Activated T-cell treated with anti-CD3 and anti-CD28 coated beads, Interleukin-2, amount 50 U/mL, for 4 hours (primary cell): ENCODE measurements around the gene IFT74. TPM values are rescaled to one million over a fixed set of nuclear protein-coding genes. Genes with fewer than 3 reads are reported as not detected.

ENCODE experiments used
- ATAC-seq, 2 donors: fragments of 200-7000 bp; cut with Tn5 transposase; one replicate each; pipeline ENCODE4 v1.10.0; 2021
- DNase-seq: peaks from one replicate; pipeline ENCODE4 v3.0.0-alpha.2; 2020
- H3K27me3 Mint-ChIP-seq: one replicate; pipeline ENCODE4 v1.8.0; 2021; ENCODE audit warnings: low read depth, mixed read lengths
- H3K36me3 Mint-ChIP-seq: one replicate; pipeline ENCODE4 v1.8.0; 2022; ENCODE audit warnings: mixed read lengths; ENCODE audit not compliant: insufficient read depth
- H3K4me1 Mint-ChIP-seq: one replicate; pipeline ENCODE4 v1.8.0; 2021; ENCODE audit warnings: low read depth, mixed read lengths
- H3K4me3 Mint-ChIP-seq: one replicate; pipeline ENCODE4 v1.8.0; 2021; ENCODE audit warnings: mild to moderate bottlenecking, moderate library complexity, mixed read lengths
- H3K9me3 Mint-ChIP-seq: one replicate; pipeline ENCODE4 v1.8.0; 2021; ENCODE audit warnings: mixed read lengths
- total RNA-seq, 3 donors: library from RNA; stranded (reverse); gene quantifications; one replicate each; pipeline ENCODE4 v1.2.1, GENCODE V29; 2021

IFT74 gene
- total RNA-seq, 3 donors from 2014 or later, result 6.4 to 8.8 (median 7.0) TPM

- H3K9me3 Mint-ChIP-seq, result no peaks in the 10 kb centered on the region
- no peak for DNase-seq
- no peak for ATAC-seq
- H3K27me3 Mint-ChIP-seq, result no peaks in the 10 kb centered on the region
- H3K4me3 Mint-ChIP-seq, result no peak overlapping the region
- H3K4me1 Mint-ChIP-seq, result peaks cover 28% of the 10 kb centered on the region
- peaks cover 2% of the 10 kb centered on the region for H3K36me3 Mint-ChIP-seq
These were observed 5.7 kb upstream of the IFT74 start for GRCh38 chr9:26950521-26950920.

- Mint-ChIP-seq H3K4me3 (no peak overlapping the region), H3K9me3 (no peaks in the 10 kb centered on the region), H3K27me3 (no peaks in the 10 kb centered on the region), H3K4me1 (peaks cover 31% of the 10 kb centered on the region), H3K36me3 (no peaks in the 10 kb centered on the region)
- DNase-seq (no peak), ATAC-seq (no peak)
These were observed 4.4 kb upstream of the IFT74 start for GRCh38 chr9:26951794-26952193.

- peak in 1 of 2 donors; percentile 26 for ATAC-seq
- Mint-ChIP-seq H3K4me1 (peaks cover 35% of the 10 kb centered on the region), H3K27me3 (no peaks in the 10 kb centered on the region), H3K4me3 (no peak overlapping the region), H3K36me3 (no peaks in the 10 kb centered on the region), H3K9me3 (no peaks in the 10 kb centered on the region)
- no peak for DNase-seq
These were observed 2.1 kb upstream of the IFT74 start for GRCh38 chr9:26954050-26954508.

- no peak for ATAC-seq
- Mint-ChIP-seq H3K4me3 (peak overlapping the region; percentile 91), H3K27me3 (no peaks in the 10 kb centered on the region), H3K9me3 (no peaks in the 10 kb centered on the region), H3K36me3 (no peaks in the 10 kb centered on the region), H3K4me1 (peaks cover 35% of the 10 kb centered on the region)
- no peak for DNase-seq
These were observed 849 bp upstream of the IFT74 start for GRCh38 chr9:26955222-26955903.

GRCh38 chr9:26956860-26957233, 635 bp downstream of the IFT74 start:
- peak overlapping the region; percentile 91 for H3K4me3 Mint-ChIP-seq
- H3K36me3 Mint-ChIP-seq, result no peaks in the 10 kb centered on the region
- DNase-seq (no peak), ATAC-seq (no peak)
- no peaks in the 10 kb centered on the region for H3K9me3 Mint-ChIP-seq
- H3K4me1 Mint-ChIP-seq, result peaks cover 38% of the 10 kb centered on the region
- no peaks in the 10 kb centered on the region for H3K27me3 Mint-ChIP-seq

- no peak for ATAC-seq
- no peak for DNase-seq
- Mint-ChIP-seq H3K27me3 (no peaks in the 10 kb centered on the region), H3K4me1 (no peaks in the 10 kb centered on the region), H3K36me3 (peaks cover 11% of the 10 kb centered on the region), H3K4me3 (no peak overlapping the region), H3K9me3 (peaks cover 6% of the 10 kb centered on the region)
These were observed 15.5 kb downstream of the IFT74 start for GRCh38 chr9:26971721-26972120.

- no peak overlapping the region for H3K4me3 Mint-ChIP-seq
- H3K36me3 Mint-ChIP-seq, result peaks cover 11% of the 10 kb centered on the region
- H3K4me1 Mint-ChIP-seq, result no peaks in the 10 kb centered on the region
- H3K9me3 Mint-ChIP-seq, result peaks cover 6% of the 10 kb centered on the region
- H3K27me3 Mint-ChIP-seq, result no peaks in the 10 kb centered on the region
- ATAC-seq (no peak), DNase-seq (no peak)
These were observed 17.8 kb downstream of the IFT74 start for GRCh38 chr9:26973989-26974388.

GRCh38 chr9:26974927-26975326, 18.7 kb downstream of the IFT74 start:
- DNase-seq (no peak), ATAC-seq (no peak)
- H3K4me3 Mint-ChIP-seq, result no peak overlapping the region
- H3K27me3 Mint-ChIP-seq, result no peaks in the 10 kb centered on the region
- H3K36me3 Mint-ChIP-seq, result peaks cover 6% of the 10 kb centered on the region
- no peaks in the 10 kb centered on the region for H3K4me1 Mint-ChIP-seq
- peaks cover 1% of the 10 kb centered on the region for H3K9me3 Mint-ChIP-seq

- Mint-ChIP-seq H3K4me3 (no peak overlapping the region), H3K27me3 (no peaks in the 10 kb centered on the region), H3K4me1 (no peaks in the 10 kb centered on the region), H3K9me3 (no peaks in the 10 kb centered on the region), H3K36me3 (peaks cover 6% of the 10 kb centered on the region)
- no peak for ATAC-seq
- DNase-seq, result no peak
These were observed 19.8 kb downstream of the IFT74 start for GRCh38 chr9:26975728-26976707.

GRCh38 chr9:26983340-26983739, 27.1 kb downstream of the IFT74 start:
- ATAC-seq (no peak), DNase-seq (no peak)
- Mint-ChIP-seq H3K9me3 (no peaks in the 10 kb centered on the region), H3K36me3 (peaks cover 17% of the 10 kb centered on the region), H3K4me3 (no peak overlapping the region), H3K27me3 (no peaks in the 10 kb centered on the region), H3K4me1 (no peaks in the 10 kb centered on the region)

- Mint-ChIP-seq H3K4me3 (no peak overlapping the region), H3K4me1 (no peaks in the 10 kb centered on the region), H3K9me3 (no peaks in the 10 kb centered on the region), H3K36me3 (peaks cover 5% of the 10 kb centered on the region), H3K27me3 (no peaks in the 10 kb centered on the region)
- ATAC-seq, result no peak
- DNase-seq, result no peak
These were observed 39.6 kb downstream of the IFT74 start for GRCh38 chr9:26995810-26996209.

GRCh38 chr9:27003426-27004077, 47.3 kb downstream of the IFT74 start:
- no peak for DNase-seq
- Mint-ChIP-seq H3K4me1 (no peaks in the 10 kb centered on the region), H3K36me3 (peaks cover 12% of the 10 kb centered on the region), H3K4me3 (no peak overlapping the region), H3K27me3 (no peaks in the 10 kb centered on the region), H3K9me3 (no peaks in the 10 kb centered on the region)
- no peak for ATAC-seq

GRCh38 chr9:27005491-27005890, 49.3 kb downstream of the IFT74 start, which contains the start of gene LRRC19:
Gene LRRC19 (minus strand): TSS chr9:27005672. CDS start chr9:26999694, 5,978 bp downstream.
- Mint-ChIP-seq H3K27me3 (no peaks in the 10 kb centered on the region), H3K4me1 (no peaks in the 10 kb centered on the region), H3K9me3 (no peaks in the 10 kb centered on the region), H3K36me3 (peaks cover 9% of the 10 kb centered on the region), H3K4me3 (no peak within 1 kb of the TSS)
- no peak for ATAC-seq
- DNase-seq, result no peak

GRCh38 chr9:27019589-27019988, 63.4 kb downstream of the IFT74 start:
- DNase-seq (no peak), ATAC-seq (no peak)
- Mint-ChIP-seq H3K36me3 (peaks cover 34% of the 10 kb centered on the region), H3K4me3 (no peak overlapping the region), H3K9me3 (no peaks in the 10 kb centered on the region), H3K4me1 (no peaks in the 10 kb centered on the region), H3K27me3 (no peaks in the 10 kb centered on the region)
